Measurements from ENCODE around the gene YKT6.

The YKT6 gene

GRCh38 chr7:44258865-44259546 is 58.2 kb downstream of the YKT6 start:
- no peak for DNase-seq (ENCODE audit: low read depth in 2 of 2)

DNA sequence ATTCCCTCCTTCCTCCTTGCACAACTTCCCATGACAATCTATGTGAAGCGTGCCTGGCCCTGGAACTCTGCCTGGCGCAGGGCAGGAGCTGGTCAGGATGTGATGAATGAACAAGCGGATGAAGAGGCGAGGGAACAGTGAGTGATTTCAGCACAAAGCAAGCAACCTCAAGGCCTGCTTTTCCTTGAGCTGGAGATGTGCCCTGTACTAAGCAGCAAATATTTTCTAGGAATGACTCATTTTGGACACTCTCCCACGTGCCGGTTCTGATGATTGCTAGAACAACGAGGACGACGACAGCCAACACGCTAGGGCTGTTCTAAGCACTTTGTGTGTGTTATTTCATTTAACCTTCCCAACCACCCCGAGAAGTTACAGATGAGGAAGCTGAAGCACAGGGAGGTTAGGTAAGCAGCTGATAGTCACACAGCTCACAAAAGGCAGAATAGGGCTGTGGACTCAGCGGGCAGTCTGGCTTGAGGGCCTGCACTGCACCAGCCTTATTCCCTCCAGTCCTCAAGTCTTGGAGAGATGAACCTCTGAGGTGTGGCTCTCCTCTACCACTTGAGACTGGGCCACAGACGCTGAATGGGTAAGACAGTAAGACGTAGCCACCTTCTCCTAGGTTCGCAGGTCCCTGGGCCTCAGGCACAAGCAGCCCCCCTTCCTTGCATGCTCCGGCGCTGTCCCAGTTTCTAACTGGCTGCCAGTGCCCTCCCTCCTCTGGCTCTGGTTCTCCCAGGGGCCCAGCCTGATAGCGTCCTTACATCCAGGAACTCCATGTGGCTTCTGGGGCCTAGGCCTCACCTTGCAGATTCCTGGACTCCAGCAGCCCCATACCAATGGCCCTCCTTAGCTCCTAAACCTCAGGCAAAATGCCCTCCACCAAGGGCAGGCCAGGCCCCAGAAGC is 59.0 kb downstream of the YKT6 start:
- no peak for DNase-seq (ENCODE audit: low read depth in 2 of 2)

DNA sequence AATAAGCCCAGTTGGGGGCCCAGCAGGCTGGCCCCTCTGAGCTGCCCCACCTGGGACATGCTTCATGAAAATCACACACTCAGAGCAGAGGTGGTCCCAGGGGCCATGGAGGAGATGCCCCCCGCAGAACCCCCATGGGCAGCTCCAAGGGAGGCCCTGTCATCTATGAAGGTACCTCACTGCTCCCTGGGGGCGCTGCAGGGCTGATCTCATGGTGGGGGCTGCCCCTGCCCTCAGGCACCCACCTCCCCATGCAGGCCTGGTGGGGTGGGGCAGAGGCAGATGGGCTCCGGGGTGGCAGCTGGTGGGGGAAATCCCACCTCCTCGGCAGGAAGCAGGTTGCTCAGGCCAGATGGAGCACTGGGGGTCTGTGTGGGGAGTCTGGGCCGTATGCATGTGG is 60.5 kb downstream of the YKT6 start:
- DNase-seq (ENCODE audit: low read depth in 2 of 2) = no peak

GRCh38 chr7:44262031-44262430 is 61.3 kb downstream of the YKT6 start:
- no peak for DNase-seq (ENCODE audit: low read depth in 2 of 2)

DNA sequence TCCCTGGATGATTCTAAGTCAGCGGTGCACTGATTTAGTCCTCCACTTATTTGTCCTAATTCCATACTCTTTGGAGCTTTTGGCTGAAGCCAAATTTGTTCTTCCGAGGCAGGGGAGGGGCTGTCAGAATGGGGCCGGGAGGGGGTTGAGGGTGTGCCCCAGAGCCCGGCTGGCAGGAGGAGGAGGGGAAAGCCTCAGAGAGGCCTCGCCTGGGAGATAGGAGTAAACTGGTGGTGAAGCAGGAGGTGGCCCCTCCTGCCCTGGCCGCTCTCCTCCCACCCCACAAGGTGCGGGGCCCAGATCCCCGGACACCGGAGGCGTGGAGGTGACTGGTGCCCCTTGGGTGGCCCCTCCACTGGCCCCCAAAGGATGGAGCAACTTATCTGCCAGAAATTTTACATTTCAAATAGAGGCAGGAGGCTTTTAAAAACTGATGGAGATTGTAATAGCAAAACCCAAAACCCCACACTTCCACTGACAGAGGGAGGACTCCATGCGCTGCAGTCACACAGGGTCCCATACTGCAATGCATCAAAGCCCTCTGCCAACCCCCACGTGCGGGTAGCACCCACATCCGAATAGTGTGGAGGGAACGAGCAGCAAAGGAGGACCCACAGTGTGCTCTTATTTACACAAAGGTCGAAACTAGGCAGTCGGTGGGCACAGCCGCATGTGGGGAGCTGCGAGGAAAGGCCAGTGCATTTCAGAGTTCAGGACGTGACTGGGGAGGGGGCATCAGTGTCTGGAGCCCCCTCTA is 62.7 kb downstream of the YKT6 start:
- DNase-seq (ENCODE audit: low read depth in 2 of 2) = no peak
